Activated gamma-delta T cell treated with anti-CD3 and anti-CD28 coated beads, Interleukin-2, amount 50 U/mL, for 16 hours (primary cell): Measurements from ENCODE around the gene SLC25A19.
A peak's percentile ranks its signal among the peaks of the same experiment; 100 is the strongest.
"Not testable (repeated sequence)": the region's sequence is repeated elsewhere in the genome, so short reads cannot be mapped to it uniquely, and the experiment has no call there.

Experiments used
- DNase-seq: peaks from one replicate; pipeline ENCODE4 v3.0.0-alpha.2; 2020; ENCODE audit warnings: low read depth

Gene SLC25A19

GRCh38 chr17:75267411-75268232 lies 21.6 kb downstream of the SLC25A19 start:
- DNase-seq, result no peak

DNA sequence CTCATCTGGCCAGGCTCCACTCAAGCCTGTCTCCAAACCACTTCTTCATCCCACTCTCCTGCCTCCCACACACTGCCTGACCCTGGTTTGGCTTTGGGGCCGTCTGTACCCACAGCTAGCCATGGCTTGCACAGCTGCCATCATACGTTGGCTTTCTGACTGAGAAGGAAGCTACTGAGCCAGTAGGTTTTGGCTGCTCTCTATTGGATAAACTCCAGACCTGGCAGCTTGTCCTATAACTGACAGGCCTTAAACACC lies 22.2 kb downstream of the SLC25A19 start:
- DNase-seq, result no peak

DNA sequence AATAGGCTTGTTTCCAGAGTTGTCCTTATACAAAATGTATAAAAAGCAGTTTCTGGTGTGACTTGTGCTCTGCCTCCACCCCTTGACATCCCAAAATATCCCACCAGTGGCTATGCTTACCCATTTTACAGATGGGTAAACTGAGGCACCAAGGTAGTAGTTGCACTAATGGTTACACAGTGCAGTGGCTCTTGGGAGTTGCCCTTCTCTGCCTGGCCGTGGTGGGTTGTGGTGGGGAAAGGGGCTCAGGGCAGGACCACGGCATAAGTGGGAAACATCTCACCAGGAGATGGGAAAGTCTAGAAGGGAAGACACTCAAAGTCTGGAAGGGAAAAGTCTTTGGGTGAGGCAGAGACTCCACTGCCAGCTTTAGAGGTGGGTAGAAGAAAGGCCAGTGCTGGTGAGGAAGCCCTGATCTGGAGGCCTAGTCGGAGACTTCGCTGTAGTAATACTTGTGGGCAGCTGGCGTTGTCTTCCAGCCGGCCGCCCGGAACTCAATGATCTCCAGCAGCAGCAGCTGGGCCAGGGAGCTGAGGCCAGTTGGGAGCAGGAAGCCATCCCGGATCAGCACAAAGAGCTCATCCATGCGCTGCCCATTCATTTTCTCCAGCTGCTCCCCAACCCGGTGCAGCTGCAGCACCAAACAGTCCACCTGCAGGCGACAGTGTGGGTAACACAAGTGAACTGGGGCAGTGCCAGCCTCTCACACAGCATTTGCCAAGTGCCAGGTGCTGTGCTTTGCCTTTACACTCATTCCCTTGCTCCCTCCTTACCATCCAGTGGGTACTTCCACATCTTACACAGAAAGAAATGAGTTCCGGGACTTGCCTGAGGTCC lies 22.7 kb downstream of the SLC25A19 start:
- no peak for DNase-seq

- DNase-seq, result no peak
Measured at GRCh38 chr17:75265614-75266315, 23.5 kb downstream of the SLC25A19 start.

DNA sequence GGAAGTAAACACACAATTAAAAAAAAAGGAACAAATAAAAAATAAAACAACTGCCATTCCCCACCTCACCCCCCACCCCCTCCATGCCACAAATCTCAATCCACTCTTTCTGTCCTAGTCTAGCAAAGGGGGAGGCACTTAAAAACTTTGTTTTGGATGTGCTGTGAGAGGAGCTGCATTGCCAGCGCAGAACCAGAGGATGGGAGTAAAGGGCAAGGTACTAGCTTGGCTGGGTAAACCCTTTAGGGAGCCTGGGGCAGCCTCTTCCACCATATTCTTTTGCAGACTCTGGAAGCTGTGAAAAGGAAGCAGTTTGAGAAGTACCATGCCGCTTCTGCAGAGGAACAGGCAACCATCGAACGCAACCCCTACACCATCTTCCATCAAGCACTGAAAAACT lies 26.2 kb downstream of the SLC25A19 start:
- no peak for DNase-seq

GRCh38 chr17:75262112-75262606 lies 27.1 kb downstream of the SLC25A19 start:
- DNase-seq, result no peak

DNA sequence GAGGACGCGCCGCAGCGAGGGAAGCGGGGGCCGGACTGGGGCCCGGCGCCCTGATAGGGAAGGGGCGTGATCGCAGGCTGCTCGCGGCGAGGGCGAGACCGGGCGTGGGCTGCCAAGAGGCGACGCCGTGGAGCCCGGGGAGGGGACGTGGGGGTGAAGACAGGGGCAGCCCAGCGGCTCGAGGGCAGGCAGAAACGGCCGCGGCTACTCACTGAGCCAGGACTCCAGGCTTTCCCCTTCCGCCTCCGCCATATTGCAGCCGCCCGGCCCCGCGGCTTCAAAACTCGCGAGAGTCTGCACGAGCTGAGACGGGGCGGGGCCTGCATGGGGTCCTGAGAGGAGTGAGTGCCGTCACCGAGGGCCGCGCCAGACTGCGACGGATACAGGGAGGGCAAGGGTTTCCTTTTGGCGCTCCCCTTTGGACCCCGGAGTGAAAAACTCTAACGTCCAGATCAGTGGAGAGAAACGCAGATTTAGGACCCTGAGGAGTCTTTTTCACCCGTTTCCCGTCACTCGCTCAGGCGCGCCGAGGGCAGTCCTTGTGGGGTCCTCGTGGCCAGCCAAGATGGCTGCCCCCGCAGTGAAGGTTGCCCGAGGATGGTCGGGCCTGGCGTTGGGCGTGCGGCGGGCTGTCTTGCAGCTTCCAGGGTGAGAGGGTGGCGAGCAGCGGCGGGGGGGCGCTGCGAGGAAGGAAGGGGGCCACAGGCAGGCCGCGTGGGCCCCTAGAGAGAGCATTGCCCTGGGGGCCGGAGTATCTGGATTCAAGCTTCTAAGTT lies 27.7 kb downstream of the SLC25A19 start, which contains the start of the genes GGA3 and MRPS7:
Gene GGA3, minus strand, starts transcription at position 271 of the 776 bp plus-strand sequence. Its CDS starts 19 bp downstream, at position 252.
Gene MRPS7, plus strand, starts transcription at position 544 of the 776 bp plus-strand sequence. Its CDS starts 22 bp downstream, at position 566.
- peak; percentile 93 for DNase-seq

- no peak for DNase-seq
Measured at GRCh38 chr17:75260641-75261335, 28.4 kb downstream of the SLC25A19 start.

- not testable (repeated sequence) for DNase-seq
Measured at GRCh38 chr17:75257228-75257627, 32.0 kb downstream of the SLC25A19 start.

DNA sequence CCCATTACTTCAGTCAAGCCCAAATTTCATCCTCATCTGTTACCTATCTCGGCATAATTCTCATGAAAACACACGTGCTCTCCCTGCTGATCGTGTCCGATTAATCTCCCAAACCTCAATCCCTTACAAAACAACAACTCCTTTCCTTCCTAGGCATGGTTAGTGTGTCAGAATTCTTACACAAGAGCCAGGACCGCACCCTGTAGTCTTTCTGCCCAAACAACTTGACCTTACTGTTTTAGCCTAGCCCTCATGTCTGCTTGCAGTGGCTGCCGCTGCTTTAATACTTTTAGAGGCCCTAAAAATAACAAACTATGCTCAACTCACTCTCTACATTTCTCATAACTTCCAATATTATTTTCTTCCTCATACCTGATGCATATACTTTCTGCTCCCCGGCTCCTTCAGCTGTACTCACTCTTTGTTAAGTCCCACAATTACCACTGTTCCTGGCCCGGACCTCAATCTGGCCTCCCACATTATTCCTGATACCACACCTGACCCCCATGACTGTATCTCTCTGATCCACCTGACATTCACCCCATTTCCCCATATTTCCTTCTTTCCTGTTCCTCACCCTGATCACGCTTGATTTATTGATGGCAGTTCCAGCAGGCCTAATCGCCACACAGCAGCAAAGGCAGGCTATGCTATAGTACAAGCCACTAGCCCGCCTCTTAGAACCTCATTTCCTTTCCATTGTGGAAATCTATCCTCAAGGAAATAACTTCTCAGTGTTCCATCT lies 33.1 kb downstream of the SLC25A19 start:
- not testable (repeated sequence) for DNase-seq

DNA sequence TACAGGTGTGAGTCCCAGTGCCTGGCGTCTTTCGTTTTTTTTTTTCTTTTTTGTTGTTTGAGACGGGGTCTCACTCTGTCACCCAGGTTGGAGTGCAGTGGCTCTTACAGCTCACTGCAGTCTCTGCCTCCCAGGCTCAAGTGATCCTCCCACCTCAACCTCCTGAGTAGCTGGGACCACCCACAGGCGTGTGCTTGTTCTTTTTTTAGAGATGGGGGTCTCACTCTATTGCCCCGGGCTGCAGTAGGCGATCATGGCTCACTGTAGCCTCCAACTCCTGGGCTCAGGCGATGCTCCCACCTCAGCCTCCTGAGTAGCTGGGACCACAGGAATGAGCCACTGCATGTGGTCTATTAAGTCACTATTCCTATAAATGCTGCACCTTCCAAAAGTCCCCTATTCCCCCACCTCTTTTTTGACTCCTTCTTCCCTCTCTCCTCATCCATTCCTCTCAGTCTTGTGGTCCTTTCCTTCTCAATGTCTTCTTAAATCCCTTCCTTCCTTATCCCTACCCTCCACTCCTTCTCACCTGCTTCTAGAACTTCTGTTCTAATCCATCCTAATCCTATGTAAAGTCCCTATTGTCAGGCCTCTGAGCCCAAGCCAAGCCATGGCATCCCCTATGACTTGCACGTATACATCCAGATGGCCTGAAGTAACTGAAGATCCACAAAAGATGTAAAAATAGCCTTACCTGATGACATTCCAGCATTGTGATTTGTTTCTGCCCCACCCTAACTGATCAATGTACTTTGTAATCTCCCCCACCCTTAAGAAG lies 37.0 kb downstream of the SLC25A19 start:
- no peak for DNase-seq

DNA sequence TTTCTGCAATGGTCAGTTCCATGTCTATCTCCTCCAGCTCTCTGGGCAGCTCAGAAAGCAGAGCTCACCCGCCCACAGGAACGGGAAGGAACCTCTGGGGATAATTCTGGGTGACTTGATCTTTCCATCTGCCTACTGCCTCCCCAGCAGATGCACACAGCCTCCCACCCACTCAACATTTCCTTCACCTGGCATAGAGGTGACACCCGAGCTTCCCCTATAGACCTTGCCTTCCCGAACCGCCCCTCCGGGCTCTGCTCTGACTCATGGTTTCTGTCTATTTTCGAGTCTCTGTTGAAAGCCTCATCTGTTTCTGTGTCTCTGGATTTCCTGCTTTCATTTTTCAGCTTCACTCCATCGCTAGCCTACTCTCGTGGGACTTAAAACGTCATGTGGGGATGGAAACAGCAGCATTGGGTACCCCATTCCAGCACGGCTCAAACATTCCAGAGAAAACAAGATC lies 39.2 kb downstream of the SLC25A19 start:
- DNase-seq, result peak; percentile 54

DNA sequence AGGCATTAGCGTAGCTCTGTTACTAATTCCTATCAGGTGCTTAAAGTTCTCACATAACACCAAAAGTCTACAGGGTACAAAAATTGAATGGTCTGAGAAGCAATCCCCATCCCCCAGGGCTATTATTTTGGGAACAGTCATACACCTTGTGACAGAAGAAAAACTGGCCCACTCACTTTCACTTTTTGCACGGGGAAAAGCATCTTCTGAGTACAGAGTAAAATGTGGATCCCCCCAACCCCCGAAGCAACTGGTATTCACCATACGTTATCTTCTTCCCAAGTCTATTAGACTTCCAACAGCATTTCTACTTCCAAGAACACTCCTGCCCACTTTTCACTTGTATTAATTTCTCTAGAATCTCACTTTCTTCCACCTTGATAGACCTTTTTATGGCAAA lies 39.7 kb downstream of the SLC25A19 start:
- DNase-seq, result no peak

GRCh38 chr17:75246404-75246803 lies 42.8 kb downstream of the SLC25A19 start:
- DNase-seq, result no peak

DNA sequence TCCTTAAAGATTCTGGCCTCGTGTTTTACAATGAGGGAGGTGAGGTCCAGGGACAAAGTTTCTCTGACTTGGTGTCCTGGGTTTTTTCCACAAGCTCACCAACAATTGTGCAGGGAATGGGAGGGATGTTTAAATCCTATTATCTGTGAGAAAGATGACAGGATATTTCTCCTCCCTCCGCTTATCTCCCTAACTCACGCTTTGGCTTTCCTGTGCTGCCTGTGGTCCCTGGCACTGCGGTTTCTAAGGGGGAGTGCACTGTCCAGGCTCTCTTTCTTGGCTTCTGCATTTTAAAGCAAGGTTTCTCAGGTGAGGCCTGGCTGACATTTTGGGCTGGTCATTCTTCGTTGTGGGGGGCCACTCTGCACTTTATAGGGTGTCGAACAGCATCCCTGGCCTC lies 44.2 kb downstream of the SLC25A19 start:
- DNase-seq, result no peak

DNA sequence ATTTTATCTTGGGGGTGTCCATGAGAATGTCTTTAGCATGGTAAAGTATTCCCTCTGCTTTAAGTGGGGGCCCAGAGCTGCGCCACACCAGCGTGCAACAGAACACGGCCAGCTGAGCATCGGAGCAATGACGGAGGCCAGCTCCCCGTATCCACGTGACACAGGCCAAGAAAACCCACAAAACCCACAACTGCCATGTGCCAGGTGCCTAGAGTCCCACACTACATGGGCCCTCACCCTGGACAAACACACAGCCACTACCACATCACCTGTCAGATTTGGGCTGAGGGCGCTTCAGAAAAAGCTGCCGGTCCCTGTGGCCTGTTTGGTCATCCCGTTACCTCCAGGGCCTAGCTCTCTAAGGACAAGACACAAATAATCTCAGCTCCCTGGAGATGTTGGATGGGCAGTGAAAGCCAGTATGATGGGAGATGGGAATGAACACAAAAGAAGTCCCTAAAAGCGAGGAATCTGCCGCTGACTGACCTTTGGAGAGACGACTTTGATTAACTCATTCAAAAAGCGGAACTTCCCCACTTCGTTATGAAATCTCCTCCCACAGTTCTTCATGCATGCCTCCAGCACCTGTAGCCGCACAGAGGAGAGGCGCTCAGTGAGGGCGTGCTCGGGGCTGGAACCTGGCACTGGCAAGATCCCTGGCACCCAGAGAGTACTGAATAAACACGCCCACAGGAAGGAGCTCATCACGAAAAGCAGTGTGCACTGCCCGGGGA lies 44.9 kb downstream of the SLC25A19 start:
- DNase-seq, result no peak

GRCh38 chr17:75242461-75243042 lies 46.7 kb downstream of the SLC25A19 start:
- no peak for DNase-seq

GRCh38 chr17:75241996-75242460 lies 47.2 kb downstream of the SLC25A19 start:
- DNase-seq, result no peak
